IPS DF 4.7 (cell line): ENCODE data around the gene IFITM5.
"Not testable (repeated sequence)": the region's sequence is repeated elsewhere in the genome, so short reads cannot be mapped to it uniquely, and the experiment has no call there.

Source experiments
- DNase-seq: peaks from one replicate; pipeline ENCODE4 v3.0.0-alpha.2; 2013; ENCODE audit warnings: low spot score; ENCODE audit errors: extremely low read depth

IFITM5 gene

GRCh38 chr11:268716-269145, 30.6 kb downstream of the IFITM5 start:
- DNase-seq: not testable (repeated sequence)

- DNase-seq: no peak
These were observed 31.8 kb downstream of the IFITM5 start for GRCh38 chr11:267491-267994.

GRCh38 chr11:266676-267439, 32.5 kb downstream of the IFITM5 start:
- DNase-seq: no peak

GRCh38 chr11:261624-262023, 37.7 kb downstream of the IFITM5 start:
- no peak for DNase-seq

- no peak for DNase-seq
These were observed 39.9 kb downstream of the IFITM5 start for GRCh38 chr11:259413-259812.

- DNase-seq: no peak
These were observed 41.4 kb downstream of the IFITM5 start for GRCh38 chr11:257766-258493.

- DNase-seq: no peak
These were observed 42.2 kb downstream of the IFITM5 start for GRCh38 chr11:256952-257737.

- no peak for DNase-seq
These were observed 43.5 kb downstream of the IFITM5 start for GRCh38 chr11:255816-256215.

GRCh38 chr11:255176-255575, 44.1 kb downstream of the IFITM5 start:
- no peak for DNase-seq

- no peak for DNase-seq
These were observed 45.4 kb downstream of the IFITM5 start for GRCh38 chr11:253886-254270.

GRCh38 chr11:253160-253885, 46.0 kb downstream of the IFITM5 start:
- DNase-seq: no peak

- DNase-seq: no peak
These were observed 46.7 kb downstream of the IFITM5 start for GRCh38 chr11:252666-253065.

- DNase-seq: no peak
These were observed 47.8 kb downstream of the IFITM5 start for GRCh38 chr11:251550-251949.

GRCh38 chr11:250740-251299, 48.5 kb downstream of the IFITM5 start:
- DNase-seq: no peak

GRCh38 chr11:250274-250673, 49.1 kb downstream of the IFITM5 start:
- DNase-seq: no peak

GRCh38 chr11:249062-249461, 50.3 kb downstream of the IFITM5 start:
- no peak for DNase-seq
